IPS-NIHi11 (cell line): Measurements from ENCODE around the gene ST6GALNAC5.

Source experiments
- DNase-seq: peaks from one replicate; pipeline ENCODE4 v3.0.0; 2012; ENCODE audit warnings: mixed read lengths, low spot score

ST6GALNAC5 gene

GRCh38 chr1:77014073-77014788 is 147.0 kb downstream of the ST6GALNAC5 start:
- no peak for DNase-seq

GRCh38 chr1:77015748-77016341 is 148.6 kb downstream of the ST6GALNAC5 start:
- no peak for DNase-seq

GRCh38 chr1:77016386-77016985 is 149.2 kb downstream of the ST6GALNAC5 start:
- DNase-seq: no peak

- DNase-seq: no peak
Observed at GRCh38 chr1:77018311-77018710, 151.0 kb downstream of the ST6GALNAC5 start.

- DNase-seq: no peak
Observed at GRCh38 chr1:77018761-77019160, 151.5 kb downstream of the ST6GALNAC5 start.

GRCh38 chr1:77021732-77022131 is 154.5 kb downstream of the ST6GALNAC5 start:
- DNase-seq: no peak

GRCh38 chr1:77024500-77024899 is 157.2 kb downstream of the ST6GALNAC5 start:
- peak; percentile 16 for DNase-seq

GRCh38 chr1:77025599-77025998 is 158.3 kb downstream of the ST6GALNAC5 start:
- no peak for DNase-seq

GRCh38 chr1:77026135-77026534 is 158.9 kb downstream of the ST6GALNAC5 start:
- DNase-seq: peak; percentile 26

- no peak for DNase-seq
Observed at GRCh38 chr1:77026640-77027039, 159.4 kb downstream of the ST6GALNAC5 start.

- no peak for DNase-seq
Observed at GRCh38 chr1:77027847-77028246, 160.6 kb downstream of the ST6GALNAC5 start.

GRCh38 chr1:77030401-77031105 is 163.3 kb downstream of the ST6GALNAC5 start:
- no peak for DNase-seq

- no peak for DNase-seq
Observed at GRCh38 chr1:77031106-77031662, 163.9 kb downstream of the ST6GALNAC5 start.

- DNase-seq: peak; percentile 14
Observed at GRCh38 chr1:77036560-77036959, 169.3 kb downstream of the ST6GALNAC5 start.

- no peak for DNase-seq
Observed at GRCh38 chr1:77037038-77037437, 169.8 kb downstream of the ST6GALNAC5 start.

GRCh38 chr1:77038000-77038399 is 170.7 kb downstream of the ST6GALNAC5 start:
- no peak for DNase-seq

- DNase-seq: no peak
Observed at GRCh38 chr1:77039111-77039510, 171.8 kb downstream of the ST6GALNAC5 start.

- DNase-seq: no peak
Observed at GRCh38 chr1:77039739-77040138, 172.5 kb downstream of the ST6GALNAC5 start.

- DNase-seq: no peak
Observed at GRCh38 chr1:77040826-77041225, 173.5 kb downstream of the ST6GALNAC5 start.

GRCh38 chr1:77044133-77044849 is 177.0 kb downstream of the ST6GALNAC5 start:
- no peak for DNase-seq

- no peak for DNase-seq
Observed at GRCh38 chr1:77047575-77047974, 180.3 kb downstream of the ST6GALNAC5 start.
